IPS-20b (cell line): Measurements from ENCODE around the gene FUZ.

Source experiments
- H3K27ac ChIP-seq: one replicate; pipeline ENCODE4 v1.5.1; 2013; ENCODE audit warnings: low read length
- H3K27me3 ChIP-seq: 2 replicates; pipeline ENCODE4 v1.6.1; 2013; ENCODE audit warnings: mild to moderate bottlenecking, low read length, inconsistent platforms; ENCODE audit not compliant: insufficient read depth
- H3K36me3 ChIP-seq: 2 replicates; pipeline ENCODE4 v1.6.1; 2013; ENCODE audit warnings: low read depth, mild to moderate bottlenecking, inconsistent platforms, low read length, moderate library complexity; ENCODE audit not compliant: insufficient read depth
- H3K4me1 ChIP-seq: 2 replicates; pipeline ENCODE4 v1.6.1; 2013; ENCODE audit warnings: mild to moderate bottlenecking, control low read depth, inconsistent platforms, low read length, moderate library complexity; ENCODE audit not compliant: insufficient read depth
- H3K4me3 ChIP-seq: 2 replicates; pipeline ENCODE4 v1.5.1; 2013; ENCODE audit warnings: mild to moderate bottlenecking, low read length, inconsistent platforms
- H3K9ac ChIP-seq: 2 replicates; pipeline ENCODE4 v1.6.1; 2013; ENCODE audit warnings: low read depth, mild to moderate bottlenecking, inconsistent platforms, low read length, moderate library complexity
- H3K9me3 ChIP-seq: 2 replicates; pipeline ENCODE4 v1.6.1; 2013; ENCODE audit warnings: mild to moderate bottlenecking, low read depth, low read length, inconsistent platforms; ENCODE audit not compliant: insufficient read depth

FUZ gene

GRCh38 chr19:49800771-49801170 is 12.3 kb downstream of the FUZ start:
- H3K36me3 ChIP-seq: peaks cover 43% of the 10 kb centered on the region
- no peak overlapping the region for H3K9ac ChIP-seq
- H3K4me1 ChIP-seq: no peaks in the 10 kb centered on the region; the same call in 1 of the 2 replicates
- no peak overlapping the region for H3K27ac ChIP-seq
- no peaks in the 10 kb centered on the region for H3K9me3 ChIP-seq
- H3K27me3 ChIP-seq: no peaks in the 10 kb centered on the region
- H3K4me3 ChIP-seq: no peak overlapping the region

- Histone ChIP-seq H3K36me3 (peaks cover 52% of the 10 kb centered on the region), H3K27me3 (no peaks in the 10 kb centered on the region), H3K9ac (no peak overlapping the region), H3K4me1 (no peaks in the 10 kb centered on the region; the same call in 1 of the 2 replicates), H3K4me3 (no peak overlapping the region), H3K27ac (no peak overlapping the region), H3K9me3 (no peaks in the 10 kb centered on the region)
These were observed 13.2 kb downstream of the FUZ start for GRCh38 chr19:49799798-49800376.

GRCh38 chr19:49799271-49799797 is 13.8 kb downstream of the FUZ start:
- H3K36me3 ChIP-seq: peaks cover 56% of the 10 kb centered on the region
- no peak overlapping the region for H3K4me3 ChIP-seq
- no peaks in the 10 kb centered on the region; the same call in 1 of the 2 replicates for H3K4me1 ChIP-seq
- H3K27ac ChIP-seq: no peak overlapping the region
- H3K9ac ChIP-seq: no peak overlapping the region
- no peaks in the 10 kb centered on the region for H3K27me3 ChIP-seq
- H3K9me3 ChIP-seq: no peaks in the 10 kb centered on the region

GRCh38 chr19:49798574-49798973 is 14.5 kb downstream of the FUZ start:
- Histone ChIP-seq H3K9ac (no peak overlapping the region), H3K9me3 (no peaks in the 10 kb centered on the region), H3K27ac (no peak overlapping the region), H3K27me3 (no peaks in the 10 kb centered on the region), H3K36me3 (peaks cover 52% of the 10 kb centered on the region), H3K4me1 (no peaks in the 10 kb centered on the region; the same call in 1 of the 2 replicates), H3K4me3 (no peak overlapping the region)

GRCh38 chr19:49795615-49796014 is 17.5 kb downstream of the FUZ start:
- H3K27ac ChIP-seq: no peak overlapping the region
- no peaks in the 10 kb centered on the region for H3K9me3 ChIP-seq
- H3K9ac ChIP-seq: no peak overlapping the region
- H3K36me3 ChIP-seq: peaks cover 60% of the 10 kb centered on the region
- no peaks in the 10 kb centered on the region for H3K27me3 ChIP-seq
- H3K4me1 ChIP-seq: no peaks in the 10 kb centered on the region
- H3K4me3 ChIP-seq: no peak overlapping the region

- H3K4me1 ChIP-seq: no peaks in the 10 kb centered on the region
- H3K4me3 ChIP-seq: no peak overlapping the region
- H3K9ac ChIP-seq: no peak overlapping the region
- H3K36me3 ChIP-seq: peaks cover 46% of the 10 kb centered on the region
- H3K27ac ChIP-seq: no peak overlapping the region
- no peaks in the 10 kb centered on the region for H3K9me3 ChIP-seq
- no peaks in the 10 kb centered on the region for H3K27me3 ChIP-seq
These were observed 19.6 kb downstream of the FUZ start for GRCh38 chr19:49793561-49793840.

- no peak overlapping the region for H3K27ac ChIP-seq
- peaks cover 49% of the 10 kb centered on the region for H3K36me3 ChIP-seq
- H3K4me1 ChIP-seq: no peaks in the 10 kb centered on the region
- no peaks in the 10 kb centered on the region for H3K27me3 ChIP-seq
- no peaks in the 10 kb centered on the region for H3K9me3 ChIP-seq
- H3K4me3 ChIP-seq: no peak overlapping the region
- H3K9ac ChIP-seq: no peak overlapping the region
These were observed 20.1 kb downstream of the FUZ start for GRCh38 chr19:49792829-49793560.

GRCh38 chr19:49791776-49792445 is 21.2 kb downstream of the FUZ start:
- Histone ChIP-seq H3K36me3 (peaks cover 48% of the 10 kb centered on the region), H3K9me3 (no peaks in the 10 kb centered on the region), H3K4me1 (no peaks in the 10 kb centered on the region), H3K27ac (no peak overlapping the region), H3K4me3 (no peak overlapping the region), H3K27me3 (no peaks in the 10 kb centered on the region), H3K9ac (no peak overlapping the region)

- peaks cover 38% of the 10 kb centered on the region for H3K36me3 ChIP-seq
- no peaks in the 10 kb centered on the region for H3K4me1 ChIP-seq
- H3K4me3 ChIP-seq: no peak overlapping the region
- no peaks in the 10 kb centered on the region for H3K27me3 ChIP-seq
- H3K9ac ChIP-seq: no peak overlapping the region
- no peak overlapping the region for H3K27ac ChIP-seq
- no peaks in the 10 kb centered on the region for H3K9me3 ChIP-seq
These were observed 22.2 kb downstream of the FUZ start for GRCh38 chr19:49790866-49791265.

- peaks cover 29% of the 10 kb centered on the region for H3K36me3 ChIP-seq
- no peaks in the 10 kb centered on the region for H3K27me3 ChIP-seq
- no peak overlapping the region for H3K27ac ChIP-seq
- H3K4me1 ChIP-seq: no peaks in the 10 kb centered on the region
- no peak overlapping the region for H3K9ac ChIP-seq
- no peaks in the 10 kb centered on the region for H3K9me3 ChIP-seq
- H3K4me3 ChIP-seq: no peak overlapping the region
These were observed 24.2 kb downstream of the FUZ start for GRCh38 chr19:49788857-49789256.

GRCh38 chr19:49787746-49788145 is 25.3 kb downstream of the FUZ start:
- no peaks in the 10 kb centered on the region for H3K4me1 ChIP-seq
- H3K27ac ChIP-seq: no peak overlapping the region
- no peak overlapping the region for H3K4me3 ChIP-seq
- H3K9ac ChIP-seq: no peak overlapping the region
- H3K27me3 ChIP-seq: no peaks in the 10 kb centered on the region
- peaks cover 32% of the 10 kb centered on the region for H3K36me3 ChIP-seq
- no peaks in the 10 kb centered on the region for H3K9me3 ChIP-seq

- Histone ChIP-seq H3K36me3 (peaks cover 32% of the 10 kb centered on the region), H3K9ac (no peak overlapping the region), H3K27me3 (no peaks in the 10 kb centered on the region), H3K9me3 (no peaks in the 10 kb centered on the region), H3K27ac (no peak overlapping the region), H3K4me1 (no peaks in the 10 kb centered on the region), H3K4me3 (no peak overlapping the region)
These were observed 26.7 kb downstream of the FUZ start for GRCh38 chr19:49786376-49786820.
